Activated CD8-positive, alpha-beta memory T cell treated with anti-CD3 and anti-CD28 coated beads for 36 hours (primary cell): ENCODE measurements around the gene PRSS56. TPM values are rescaled to one million over a fixed set of nuclear protein-coding genes. Genes with fewer than 3 reads are reported as not detected.

Source experiments
- total RNA-seq, 2 experiments: library from RNA; stranded (reverse); gene quantifications; one replicate each; pipeline ENCODE4 v1.2.3, GENCODE V29; 2021

Gene PRSS56
- total RNA-seq, 2 experiments from 2014 or later, result not detected

Other genes with a start within 250 kb of the PRSS56 start
- gene ALPP, start 141.6 kb upstream of the PRSS56 start, total RNA-seq, result not detected
- gene ALPG, start 113.5 kb upstream of the PRSS56 start, total RNA-seq, result not detected
- gene ALPI, start 64.2 kb upstream of the PRSS56 start, total RNA-seq, result not detected
- gene ECEL1, start 32.6 kb upstream of the PRSS56 start, total RNA-seq, result under 1 TPM in 1 of 2 experiments, not detected in 1; 0.17 TPM
- not detected for gene CHRND, start 5.8 kb downstream of the PRSS56 start, total RNA-seq
- gene CHRNG, start 19.3 kb downstream of the PRSS56 start, total RNA-seq, result not detected
- gene TIGD1, start 30.2 kb downstream of the PRSS56 start, total RNA-seq, result 1 to 10 TPM; 6.2 to 6.3 TPM
- 10 to 100 TPM; 69.5 to 71.8 TPM for gene EIF4E2, start 30.3 kb downstream of the PRSS56 start, total RNA-seq
- gene EFHD1, start 113.2 kb downstream of the PRSS56 start, total RNA-seq, result under 1 TPM; 0.17 to 0.51 TPM
- gene GIGYF2, start 176.9 kb downstream of the PRSS56 start, total RNA-seq, result 10 to 100 TPM; 49.9 to 54.0 TPM